MM.1S (cell line): Measurements from ENCODE around the gene GUCY2C.
"Not testable (repeated sequence)": the region's sequence is repeated elsewhere in the genome, so short reads cannot be mapped to it uniquely, and the experiment has no call there.

Experiments used
- EZH2 ChIP-seq: fragments of 300-600 bp; sonication (generic); optimal IDR thresholded peaks from 2 replicates; pipeline ENCODE3; 2017; ENCODE audit warnings: low read depth, mild to moderate bottlenecking, antibody characterized with exemption, low read length, mixed read lengths
- EZH2phosphoT487 ChIP-seq: fragments of 300-600 bp; sonication (generic); IDR thresholded peaks from 2 replicates; pipeline ENCODE4 v1.6.1; 2018; ENCODE audit warnings: antibody characterized with exemption, low read length
- TF ChIP-seq, protein P1 (sequence below): fragments of 300-600 bp; sonication (generic); IDR thresholded peaks from 2 replicates; pipeline ENCODE4 v1.5.1; 2016; ENCODE audit warnings: antibody characterized with exemption, low read length, mixed read lengths

DNA sequence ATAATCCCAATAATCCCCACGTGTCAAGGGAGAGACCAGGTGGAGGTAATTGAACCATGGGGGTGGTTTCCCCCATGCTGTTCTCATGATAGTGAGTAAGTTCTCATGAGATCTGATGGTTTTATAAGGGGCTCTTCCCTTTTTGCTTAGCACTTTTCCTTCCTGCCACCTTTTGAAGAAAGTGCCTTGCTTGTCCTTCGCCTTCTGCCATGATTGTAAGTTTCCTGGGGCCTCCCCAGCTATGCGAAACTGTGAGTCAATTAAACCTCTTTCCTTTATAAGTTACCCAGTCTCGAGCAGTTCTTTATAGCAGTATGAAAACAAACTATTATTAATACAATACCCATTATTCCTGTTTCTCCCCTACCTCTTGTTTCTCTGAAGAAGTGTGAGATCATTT lies 14.2 kb downstream of the GUCY2C start:
- TF ChIP-seq EZH2, EZH2phosphoT487: not testable (repeated sequence)
- TF ChIP-seq, protein P1, sequence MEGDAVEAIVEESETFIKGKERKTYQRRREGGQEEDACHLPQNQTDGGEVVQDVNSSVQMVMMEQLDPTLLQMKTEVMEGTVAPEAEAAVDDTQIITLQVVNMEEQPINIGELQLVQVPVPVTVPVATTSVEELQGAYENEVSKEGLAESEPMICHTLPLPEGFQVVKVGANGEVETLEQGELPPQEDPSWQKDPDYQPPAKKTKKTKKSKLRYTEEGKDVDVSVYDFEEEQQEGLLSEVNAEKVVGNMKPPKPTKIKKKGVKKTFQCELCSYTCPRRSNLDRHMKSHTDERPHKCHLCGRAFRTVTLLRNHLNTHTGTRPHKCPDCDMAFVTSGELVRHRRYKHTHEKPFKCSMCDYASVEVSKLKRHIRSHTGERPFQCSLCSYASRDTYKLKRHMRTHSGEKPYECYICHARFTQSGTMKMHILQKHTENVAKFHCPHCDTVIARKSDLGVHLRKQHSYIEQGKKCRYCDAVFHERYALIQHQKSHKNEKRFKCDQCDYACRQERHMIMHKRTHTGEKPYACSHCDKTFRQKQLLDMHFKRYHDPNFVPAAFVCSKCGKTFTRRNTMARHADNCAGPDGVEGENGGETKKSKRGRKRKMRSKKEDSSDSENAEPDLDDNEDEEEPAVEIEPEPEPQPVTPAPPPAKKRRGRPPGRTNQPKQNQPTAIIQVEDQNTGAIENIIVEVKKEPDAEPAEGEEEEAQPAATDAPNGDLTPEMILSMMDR = not testable (repeated sequence)
